Fibroblast of skin of left quadriceps (primary cell): ENCODE results near the gene PPP1R26.

ENCODE experiments used
- DNase-seq, 2 experiments: peaks; one replicate each; pipeline ENCODE4 v3.0.0-alpha.2; 2013; ENCODE audit warnings: low read depth in 2 of 2

Gene PPP1R26

DNA sequence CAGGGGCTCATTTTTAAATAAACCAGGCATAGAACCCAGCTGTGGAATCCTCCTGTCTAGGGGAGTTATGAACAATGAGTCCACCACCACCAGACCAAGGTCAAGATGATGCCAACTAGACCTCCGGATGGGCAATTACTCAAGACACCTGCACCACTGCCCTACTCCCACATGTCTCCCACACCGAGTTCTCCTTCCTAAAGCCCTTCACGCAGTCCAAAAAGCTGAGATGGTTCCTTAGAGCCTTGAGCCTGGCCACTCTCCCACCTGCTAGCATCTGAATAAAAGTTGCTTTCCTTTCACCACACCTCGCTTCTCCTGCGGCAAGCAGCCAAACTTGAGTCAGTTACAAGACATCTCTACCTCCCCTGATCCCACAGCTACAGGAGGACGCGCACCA, 15.4 kb upstream of the PPP1R26 start:
- no peak for DNase-seq

DNA sequence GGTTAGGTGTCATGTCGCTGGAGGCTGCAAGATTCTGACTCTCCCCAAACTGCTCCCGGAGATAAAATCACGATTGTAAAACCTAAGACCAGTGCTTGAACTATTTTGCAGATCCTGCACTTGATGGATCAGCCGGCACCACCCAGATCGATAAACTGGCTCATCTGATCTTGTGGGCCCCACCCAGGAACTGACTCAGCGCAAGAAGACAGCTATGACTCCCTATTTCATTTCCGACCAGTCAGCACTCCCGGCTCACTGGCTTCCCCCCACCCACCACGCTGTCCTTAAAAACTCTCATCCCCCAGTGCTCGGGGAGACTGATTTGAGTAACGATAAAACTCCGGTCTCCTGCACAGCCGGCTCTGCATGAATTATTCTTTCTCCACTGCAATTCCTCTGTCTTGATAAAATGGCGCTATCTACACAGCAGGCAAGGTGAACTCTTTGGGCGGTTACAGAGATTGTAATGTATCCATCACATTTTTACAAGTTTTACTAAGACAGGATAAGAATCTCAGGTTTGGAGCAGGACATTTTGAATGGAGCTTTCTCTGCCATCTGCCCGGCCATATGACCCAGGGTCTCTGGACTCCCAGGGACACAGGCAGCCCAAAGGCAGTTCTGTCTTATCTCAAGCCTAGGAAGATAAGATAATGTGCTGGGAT, 10.6 kb upstream of the PPP1R26 start:
- DNase-seq, result peak; percentile 12 to 15

GRCh38 chr9:135471791-135472640, 7.6 kb upstream of the PPP1R26 start:
- DNase-seq, result no peak

- no peak for DNase-seq
These were observed 5.5 kb upstream of the PPP1R26 start for GRCh38 chr9:135473972-135474543.

- no peak for DNase-seq
These were observed 4.7 kb upstream of the PPP1R26 start for GRCh38 chr9:135474915-135475314.

DNA sequence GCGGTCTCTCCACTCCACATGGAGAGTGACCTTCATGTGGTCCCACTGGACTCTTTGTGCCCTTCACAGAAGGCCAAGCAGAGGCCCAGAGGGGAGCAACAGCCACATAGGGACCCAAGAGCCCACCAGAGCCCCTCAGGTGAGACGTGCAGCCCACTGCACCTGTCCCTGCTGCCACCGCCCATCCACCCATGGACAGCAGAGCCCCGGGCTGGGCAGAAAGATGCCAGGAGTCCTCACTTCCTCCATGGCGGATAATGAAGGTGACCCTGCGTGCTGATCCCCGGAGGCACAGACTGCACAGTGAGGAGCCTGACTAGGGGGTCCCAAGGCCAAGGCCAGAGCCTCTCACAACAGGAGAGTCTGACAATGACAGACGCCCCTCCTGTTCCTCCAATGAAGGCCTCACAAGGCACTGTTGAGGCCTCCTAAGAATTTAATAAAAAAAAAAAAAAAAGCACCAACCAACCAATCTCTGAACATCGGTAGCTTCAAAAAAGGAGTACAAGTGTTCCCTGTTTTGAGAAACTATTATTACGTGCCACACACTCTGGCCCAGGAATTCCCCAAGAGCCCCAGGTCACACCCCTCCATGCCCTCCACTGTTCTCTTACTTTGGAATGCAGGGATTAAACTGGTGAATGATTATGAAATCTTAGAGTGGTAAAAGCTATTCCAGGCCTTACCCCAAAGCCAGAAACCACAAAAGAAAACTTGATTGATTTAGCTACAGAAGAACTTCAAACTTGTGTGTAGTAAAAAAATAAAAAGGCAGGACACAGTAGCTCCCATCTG, 2.8 kb upstream of the PPP1R26 start:
- DNase-seq, result peak in 1 of 2 experiments; percentile 4

DNA sequence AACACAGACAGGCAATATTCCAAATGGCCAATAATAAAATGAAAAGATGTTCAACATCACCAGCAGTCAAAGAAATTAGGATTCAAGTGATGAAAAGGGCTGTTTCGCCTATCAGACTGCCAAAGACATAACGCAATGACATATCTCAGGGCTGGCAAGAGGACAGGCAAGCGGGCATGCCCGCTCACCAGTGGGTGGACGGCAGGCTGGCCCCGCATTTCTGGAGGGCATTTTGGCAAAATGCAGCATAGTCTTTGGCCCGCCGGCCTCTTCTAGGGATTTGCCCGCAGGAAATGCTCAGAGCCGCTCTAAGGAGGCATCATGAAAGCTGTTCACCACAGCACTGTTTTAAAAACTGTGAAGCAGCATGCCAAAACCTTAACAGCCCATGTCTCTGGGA, 1.4 kb upstream of the PPP1R26 start:
- DNase-seq, result no peak

- DNase-seq, result no peak
These were observed 633 bp upstream of the PPP1R26 start for GRCh38 chr9:135478829-135479468.

DNA sequence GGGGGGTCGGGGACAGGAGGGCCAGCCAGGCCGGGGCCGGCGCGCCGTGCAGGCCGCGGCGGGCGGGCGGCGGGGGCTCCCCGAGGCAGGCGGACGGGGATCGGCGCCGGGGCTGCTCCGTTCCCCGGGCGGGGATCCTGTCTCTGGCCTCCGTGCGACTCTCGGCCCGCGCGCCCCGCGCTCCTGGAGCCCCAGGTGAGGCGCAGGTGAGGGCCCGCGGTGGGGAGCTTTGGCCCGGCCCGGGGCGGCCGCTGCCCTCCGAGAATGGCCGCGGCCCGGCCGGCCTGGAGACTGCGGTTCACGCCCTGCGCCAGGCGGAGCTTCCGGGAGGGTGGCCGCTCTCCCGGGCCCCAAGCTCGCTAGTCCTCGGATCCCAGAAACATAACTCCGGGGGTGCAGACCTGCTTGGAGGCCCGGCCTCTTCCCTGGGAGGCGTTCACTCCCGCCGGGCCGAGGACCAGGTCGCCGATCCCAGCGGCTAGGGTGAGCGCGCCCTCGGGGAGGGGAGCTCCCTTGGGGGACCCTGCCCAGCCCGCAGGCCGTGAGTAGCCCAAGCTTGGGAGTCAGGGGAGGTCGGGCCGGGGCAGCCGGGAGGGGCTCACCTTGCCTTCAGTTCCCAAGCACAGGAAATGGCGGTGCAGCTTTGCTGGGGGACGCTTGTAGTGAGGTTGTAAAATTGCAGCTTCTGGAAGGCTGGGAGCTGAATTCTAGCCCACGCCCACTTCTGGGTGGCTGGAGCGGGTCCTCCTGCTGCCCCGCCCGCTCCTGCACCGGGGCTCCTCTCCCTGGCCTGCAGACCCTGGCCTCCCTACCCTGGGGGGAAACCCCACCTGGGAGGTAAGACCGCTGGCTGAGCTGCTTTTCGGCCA, 723 bp downstream of the PPP1R26 start:
- no peak for DNase-seq

DNA sequence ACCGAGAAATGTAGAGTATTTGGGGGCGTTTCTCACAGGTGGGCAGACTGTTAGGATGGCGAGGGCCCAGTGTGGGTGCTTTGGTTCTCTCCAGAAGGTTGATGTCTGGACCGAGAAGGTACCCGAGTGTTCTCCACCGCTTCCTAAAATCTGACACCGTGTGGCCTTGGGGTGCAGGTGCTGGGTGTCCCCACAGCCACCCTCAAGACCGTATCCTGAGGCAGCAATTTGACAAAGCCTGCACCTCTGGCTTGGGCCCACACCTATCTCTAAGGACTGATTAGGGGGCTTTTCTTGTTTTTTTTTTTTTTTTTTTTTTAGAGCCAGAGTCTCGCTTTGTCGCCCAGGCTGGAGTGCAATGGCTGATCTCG, 1.3 kb downstream of the PPP1R26 start:
- no peak for DNase-seq

GRCh38 chr9:135482015-135482754, 2.6 kb downstream of the PPP1R26 start:
- no peak for DNase-seq

GRCh38 chr9:135484460-135485277, 5.1 kb downstream of the PPP1R26 start:
- no peak for DNase-seq

GRCh38 chr9:135485385-135485784, 5.8 kb downstream of the PPP1R26 start:
- no peak for DNase-seq

GRCh38 chr9:135485832-135486231, 6.2 kb downstream of the PPP1R26 start:
- DNase-seq, result no peak

- no peak for DNase-seq
These were observed 6.9 kb downstream of the PPP1R26 start for GRCh38 chr9:135486267-135487065.

DNA sequence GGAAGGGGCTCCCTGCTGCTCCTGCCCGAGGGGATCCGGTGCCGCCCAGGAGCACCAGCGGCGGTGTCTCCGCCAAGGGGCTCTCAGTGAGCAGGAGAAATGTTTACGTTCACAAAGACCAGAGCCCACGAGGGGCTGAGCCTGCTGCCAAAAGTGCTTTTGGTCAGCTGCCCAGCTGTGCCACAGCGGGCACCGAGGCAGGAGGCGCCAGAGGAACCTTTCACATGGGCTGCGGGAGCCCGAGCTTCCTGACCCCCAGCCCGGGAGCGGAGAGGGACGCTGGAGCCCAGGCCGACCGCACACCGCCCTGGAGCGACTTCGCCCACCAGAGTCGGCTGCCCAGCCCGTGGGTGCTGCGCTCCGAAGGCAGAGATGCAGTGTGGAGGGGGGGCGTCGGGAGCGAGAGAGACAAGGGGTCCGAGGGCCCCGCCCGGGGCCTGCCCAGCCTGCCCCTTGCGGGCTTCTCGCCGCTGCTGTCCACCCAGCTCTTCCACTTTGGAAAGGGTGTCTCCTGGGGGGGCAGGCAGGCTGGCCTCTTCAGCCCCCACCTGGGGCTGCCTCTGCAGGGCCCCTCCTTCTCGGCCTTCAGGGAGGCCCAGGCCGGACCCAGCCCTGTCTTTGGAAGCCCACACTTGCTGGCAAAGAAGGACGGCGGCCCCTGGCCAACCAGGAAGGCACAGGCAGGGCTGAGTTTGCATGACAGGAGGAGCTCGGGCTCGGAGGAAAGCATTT, 7.9 kb downstream of the PPP1R26 start:
- DNase-seq, result no peak

GRCh38 chr9:135488013-135488330, 8.4 kb downstream of the PPP1R26 start:
- no peak for DNase-seq

DNA sequence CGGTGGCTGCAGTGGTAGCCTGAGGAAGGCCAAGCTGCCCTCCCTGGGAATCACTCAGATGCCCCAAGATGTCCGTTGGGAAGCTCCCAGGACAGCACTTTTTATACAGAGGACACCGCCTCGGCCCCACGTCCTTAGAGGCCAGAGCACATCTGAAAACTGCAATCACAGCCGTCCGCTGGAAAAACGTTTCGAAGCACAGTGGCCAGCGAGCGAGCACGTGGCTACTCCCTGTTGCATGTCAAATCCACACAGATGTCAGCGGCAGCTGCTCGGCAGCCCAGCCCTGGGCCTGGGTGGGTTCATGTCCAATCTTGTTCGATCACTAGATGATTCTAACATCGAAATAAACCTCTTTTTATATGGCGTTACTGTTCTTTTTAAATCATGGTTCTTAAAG, 8.9 kb downstream of the PPP1R26 start:
- DNase-seq, result no peak
